ELR (cell line): ENCODE measurements around the gene TULP1.

Source experiments
- DNase-seq: peaks from one replicate; pipeline ENCODE4 v3.0.0-alpha.2; 2015; ENCODE audit warnings: low read depth

The TULP1 gene

GRCh38 chr6:35483893-35484645 lies 28.6 kb downstream of the TULP1 start:
- DNase-seq = no peak

GRCh38 chr6:35483490-35483889 lies 29.2 kb downstream of the TULP1 start:
- no peak for DNase-seq

GRCh38 chr6:35483062-35483461 lies 29.6 kb downstream of the TULP1 start:
- DNase-seq = no peak

GRCh38 chr6:35481226-35481625 lies 31.5 kb downstream of the TULP1 start:
- DNase-seq = no peak

- DNase-seq = no peak
These were observed 32.5 kb downstream of the TULP1 start for GRCh38 chr6:35480176-35480575.

GRCh38 chr6:35478259-35478658 lies 34.4 kb downstream of the TULP1 start:
- no peak for DNase-seq

GRCh38 chr6:35477551-35478179 lies 35.0 kb downstream of the TULP1 start:
- DNase-seq = no peak

GRCh38 chr6:35477028-35477427 lies 35.7 kb downstream of the TULP1 start:
- DNase-seq = no peak

GRCh38 chr6:35476004-35476403 lies 36.7 kb downstream of the TULP1 start:
- peak; percentile 25 for DNase-seq

GRCh38 chr6:35475573-35475972 lies 37.1 kb downstream of the TULP1 start:
- no peak for DNase-seq

- no peak for DNase-seq
These were observed 37.6 kb downstream of the TULP1 start for GRCh38 chr6:35474942-35475570.

GRCh38 chr6:35474131-35474941 lies 38.4 kb downstream of the TULP1 start:
- DNase-seq = peak; percentile 49

GRCh38 chr6:35473850-35474130 lies 38.9 kb downstream of the TULP1 start:
- no peak for DNase-seq

- peak; percentile 43 for DNase-seq
These were observed 39.4 kb downstream of the TULP1 start for GRCh38 chr6:35473075-35473849.

GRCh38 chr6:35471836-35472345 lies 40.8 kb downstream of the TULP1 start:
- DNase-seq = peak; percentile 18

GRCh38 chr6:35470663-35471120 lies 42.0 kb downstream of the TULP1 start:
- DNase-seq = no peak

- peak; percentile 62 for DNase-seq
These were observed 42.7 kb downstream of the TULP1 start for GRCh38 chr6:35469751-35470662.

GRCh38 chr6:35468980-35469750 lies 43.5 kb downstream of the TULP1 start:
- DNase-seq = peak; percentile 21

- DNase-seq = peak; percentile 98
These were observed 44.3 kb downstream of the TULP1 start, which contains the start of gene RPL10A for GRCh38 chr6:35468181-35468979. Gene RPL10A, plus strand, starts transcription at chr6:35468401. Its CDS starts 34 bp downstream, at chr6:35468435.
